Gastroesophageal sphincter (tissue), 4 donors: ENCODE data around the gene GPR15LG. TPM values are rescaled to one million over a fixed set of nuclear protein-coding genes. Genes with fewer than 3 reads are reported as not detected.
A peak's percentile ranks its signal among the peaks of the same experiment; 100 is the strongest.

Source experiments
- ATAC-seq: fragments of 150-250 bp; one replicate; pipeline ENCODE4 v1.9.1; 2016; ENCODE audit warnings: mild to moderate bottlenecking, moderate library complexity
- H3K27ac ChIP-seq, 4 donors: fragments of 200-600 bp; sonication (generic) in 3 of 4; 1 replicate in 3 of 4; 2 replicates in 1 of 4; pipeline ENCODE4 v1.5.1; 2016 to 2019
- H3K27me3 ChIP-seq: fragments of 200-600 bp; sonication (generic); one replicate; pipeline ENCODE4 v1.5.1; 2019
- H3K36me3 ChIP-seq, 2 donors: fragments of 200-600 bp; sonication (generic); one replicate each; pipeline ENCODE4 v1.5.1; 2019; ENCODE audit warnings: control low read depth in 1 of 2
- H3K4me1 ChIP-seq, 3 donors: fragments of 200-600 bp; sonication (generic); 1 replicate in 2 of 3; 2 replicates in 1 of 3; pipeline ENCODE4 v1.5.1; 2016 to 2019; ENCODE audit warnings: control low read depth in 2 of 3
- H3K4me3 ChIP-seq, 2 donors: fragments of 200-600 bp; sonication (generic); one replicate each; pipeline ENCODE4 v1.5.1; 2019; ENCODE audit warnings: mild to moderate bottlenecking in 1 of 2, moderate library complexity in 1 of 2
- H3K9me3 ChIP-seq, 3 donors: fragments of 200-600 bp; sonication (generic); one replicate each; pipeline ENCODE4 v1.5.1; 2017 to 2019; ENCODE audit warnings: control low read depth in 2 of 3
- CTCF ChIP-seq, 4 experiments: fragments of 200-600 bp in 2 of 4; fragments of 450-650 bp in 2 of 4; sonication (generic) in 1 of 4; IDR thresholded peaks; one replicate each; pipeline ENCODE4 v1.5.1; 2017 to 2019; ENCODE audit warnings: antibody characterized with exemption in 4 of 4, mild to moderate bottlenecking in 2 of 4, moderate library complexity in 2 of 4
- EP300 ChIP-seq: sonication (generic); formaldehyde crosslinking; IDR thresholded peaks from one replicate; pipeline ENCODE4 v1.6.1; 2017; ENCODE audit warnings: antibody characterized with exemption, mild to moderate bottlenecking
- POLR2A ChIP-seq, 2 donors: fragments of 450-650 bp; IDR thresholded peaks; one replicate each; pipeline ENCODE4 v1.6.1; 2017; ENCODE audit warnings: antibody characterized with exemption in 2 of 2, mild to moderate bottlenecking in 2 of 2, moderate library complexity in 1 of 2
- POLR2AphosphoS5 ChIP-seq: sonication (generic); formaldehyde crosslinking; IDR thresholded peaks from one replicate; pipeline ENCODE4 v1.6.1; 2017; ENCODE audit warnings: antibody characterized with exemption
- WGBS, 2 donors: methylation state at CpG; one replicate each; pipeline ENCODE4 v1.1.5; 2018; ENCODE audit warnings: low coverage in 1 of 2; 5-methylcytosine and 5-hydroxymethylcytosine counted together
- total RNA-seq, 4 donors: library from RNA; depleted of rRNA; stranded (reverse); fragments of >200 nt; gene quantifications; one replicate each; pipeline ENCODE4 v1.1.0, GENCODE V29; 2016

GPR15LG gene
- total RNA-seq, 4 donors from 2014 or later: 1.2 to 10.1 TPM; not detected in 2

GRCh38 chr10:84156768-84157167 is 16.8 kb upstream of the GPR15LG start:
- TF ChIP-seq POLR2AphosphoS5: no peak
- TF ChIP-seq EP300: no peak
- no peak for TF ChIP-seq CTCF (IDR thresholded peaks at IDR 0.05)
- TF ChIP-seq POLR2A (IDR thresholded peaks at IDR 0.05): no peak
- peak; percentile 41 for ATAC-seq
- 37 to 52% methylated on average over 8 to 10 of the region's 10 CpGs for WGBS, 2 donors
- no peaks in the 10 kb centered on the region for H3K27me3 ChIP-seq
- H3K27ac ChIP-seq: no peak overlapping the region
- H3K4me1 ChIP-seq: no peaks in the 10 kb centered on the region
- no peaks in the 10 kb centered on the region for H3K9me3 ChIP-seq
- no peak overlapping the region for H3K4me3 ChIP-seq
- peaks cover 0 to 39% of the 10 kb centered on the region in 2 donors for H3K36me3 ChIP-seq

- 62 to 90% methylated on average over 2 of the region's 2 CpGs for WGBS, 2 donors
- peaks cover 0 to 26% of the 10 kb centered on the region in 2 donors for H3K36me3 ChIP-seq
- no peak overlapping the region for H3K4me3 ChIP-seq
- peaks cover 9% of the 10 kb centered on the region for H3K27me3 ChIP-seq
- no peak for ATAC-seq
- no peak overlapping the region for H3K27ac ChIP-seq
- no peaks in the 10 kb centered on the region for H3K4me1 ChIP-seq
- no peaks in the 10 kb centered on the region for H3K9me3 ChIP-seq
- TF ChIP-seq POLR2A (IDR thresholded peaks at IDR 0.05) (no peak), EP300 (no peak), CTCF (IDR thresholded peaks at IDR 0.05) (no peak), POLR2AphosphoS5 (no peak)
Observed at GRCh38 chr10:84158061-84158460, 15.5 kb upstream of the GPR15LG start.

- Histone ChIP-seq H3K27me3 (peaks cover 9% of the 10 kb centered on the region), H3K9me3 (no peaks in the 10 kb centered on the region), H3K27ac (no peak overlapping the region), H3K4me3 (no peak overlapping the region), H3K36me3 (peaks cover 0 to 21% of the 10 kb centered on the region in 2 donors), H3K4me1 (no peaks in the 10 kb centered on the region)
- 70 to 77% methylated on average over 3 to 4 of the region's 4 CpGs for WGBS, 2 donors
- TF ChIP-seq POLR2A (IDR thresholded peaks at IDR 0.05) (no peak), POLR2AphosphoS5 (no peak), EP300 (no peak), CTCF (IDR thresholded peaks at IDR 0.05) (no peak)
- no peak for ATAC-seq
Observed at GRCh38 chr10:84158550-84158949, 15.1 kb upstream of the GPR15LG start.

GRCh38 chr10:84159076-84159685 is 14.4 kb upstream of the GPR15LG start:
- H3K36me3 ChIP-seq: peaks cover 0 to 15% of the 10 kb centered on the region in 2 donors
- TF ChIP-seq CTCF (IDR thresholded peaks at IDR 0.05) (no peak), POLR2A (IDR thresholded peaks at IDR 0.05) (no peak), EP300 (no peak), POLR2AphosphoS5 (no peak)
- ATAC-seq: no peak
- H3K27me3 ChIP-seq: peaks cover 9% of the 10 kb centered on the region
- no peak overlapping the region for H3K4me3 ChIP-seq
- H3K4me1 ChIP-seq: no peaks in the 10 kb centered on the region
- no peak overlapping the region for H3K27ac ChIP-seq
- H3K9me3 ChIP-seq: no peaks in the 10 kb centered on the region
- 20 to 27% methylated on average over 7 to 9 of the region's 9 CpGs for WGBS, 2 donors

- ATAC-seq: no peak
- TF ChIP-seq POLR2A (IDR thresholded peaks at IDR 0.05) (no peak), POLR2AphosphoS5 (no peak), CTCF (IDR thresholded peaks at IDR 0.05) (no peak), EP300 (no peak)
- H3K9me3 ChIP-seq: no peaks in the 10 kb centered on the region
- H3K4me1 ChIP-seq: no peaks in the 10 kb centered on the region
- no peak overlapping the region for H3K4me3 ChIP-seq
- H3K27me3 ChIP-seq: peaks cover 18% of the 10 kb centered on the region
- H3K27ac ChIP-seq: no peak overlapping the region
- H3K36me3 ChIP-seq: no peaks in the 10 kb centered on the region
- 31 to 49% methylated on average over 3 to 6 of the region's 6 CpGs for WGBS, 2 donors
Observed at GRCh38 chr10:84160663-84161362, 12.8 kb upstream of the GPR15LG start.
